GM18867 (cell line): ENCODE data around the gene TBC1D22A.

ENCODE experiments used
- ATAC-seq: cut with Tn5 transposase; IDR thresholded peaks from one replicate; pipeline ENCODE4 v1.9.1; 2021; ENCODE audit warnings: mild to moderate bottlenecking, moderate library complexity; ENCODE audit not compliant: unreplicated experiment

Gene TBC1D22A

DNA sequence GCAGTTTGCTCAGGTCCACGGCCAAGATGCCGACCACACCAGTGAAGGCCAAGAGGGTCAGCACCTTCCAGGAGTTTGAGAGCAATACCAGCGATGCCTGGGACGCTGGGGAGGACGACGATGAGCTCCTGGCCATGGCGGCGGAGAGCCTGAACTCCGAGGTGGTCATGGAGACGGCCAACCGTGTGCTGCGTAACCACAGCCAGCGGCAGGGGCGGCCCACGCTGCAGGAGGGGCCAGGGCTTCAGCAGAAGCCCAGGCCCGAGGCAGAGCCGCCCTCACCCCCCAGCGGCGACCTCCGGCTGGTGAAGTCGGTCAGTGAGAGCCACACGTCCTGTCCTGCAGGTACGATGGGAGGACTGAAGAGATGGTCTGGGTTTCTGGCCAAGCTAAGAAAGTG is 31.0 kb downstream of the TBC1D22A start:
- ATAC-seq, result no peak

DNA sequence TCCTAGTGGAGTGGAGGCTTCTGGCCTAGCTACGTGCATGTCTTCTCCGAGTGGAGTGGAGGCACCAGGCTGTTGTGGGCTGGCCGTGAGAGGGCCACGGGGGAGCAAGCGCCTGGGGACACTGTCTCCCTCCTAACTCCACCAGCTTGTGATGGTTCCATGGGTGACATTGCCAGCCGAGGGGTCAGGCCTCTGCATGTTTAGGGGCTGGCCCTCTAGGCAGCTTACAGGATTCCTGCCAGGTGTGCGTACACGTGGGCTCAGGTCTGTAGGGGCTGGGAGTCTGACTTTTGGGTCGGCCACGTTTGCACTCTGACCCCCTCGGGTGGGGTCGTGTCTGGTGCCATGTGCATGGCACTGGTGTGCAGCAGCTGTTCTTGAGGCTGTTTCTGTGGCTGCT is 31.6 kb downstream of the TBC1D22A start:
- ATAC-seq, result no peak

DNA sequence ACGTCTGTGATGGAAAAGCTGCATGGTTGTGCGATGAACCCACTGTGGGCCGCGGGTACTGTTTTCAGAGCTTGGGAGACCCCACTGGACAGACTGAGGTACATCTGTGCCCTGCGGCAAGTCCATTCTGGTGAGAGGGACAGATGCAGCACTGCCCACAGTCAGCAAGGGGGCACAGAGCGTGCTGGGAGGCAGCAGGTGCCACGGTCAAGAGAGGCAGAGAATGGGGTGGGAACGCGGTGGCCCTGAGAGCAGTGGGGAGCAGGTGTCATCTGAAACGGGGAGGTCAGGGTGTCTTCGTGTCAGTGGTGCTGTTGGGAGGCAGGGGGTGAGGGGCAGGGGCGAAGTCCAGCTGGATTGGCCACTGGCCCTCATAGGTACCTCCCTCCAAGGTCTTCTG is 32.0 kb downstream of the TBC1D22A start:
- no peak for ATAC-seq

DNA sequence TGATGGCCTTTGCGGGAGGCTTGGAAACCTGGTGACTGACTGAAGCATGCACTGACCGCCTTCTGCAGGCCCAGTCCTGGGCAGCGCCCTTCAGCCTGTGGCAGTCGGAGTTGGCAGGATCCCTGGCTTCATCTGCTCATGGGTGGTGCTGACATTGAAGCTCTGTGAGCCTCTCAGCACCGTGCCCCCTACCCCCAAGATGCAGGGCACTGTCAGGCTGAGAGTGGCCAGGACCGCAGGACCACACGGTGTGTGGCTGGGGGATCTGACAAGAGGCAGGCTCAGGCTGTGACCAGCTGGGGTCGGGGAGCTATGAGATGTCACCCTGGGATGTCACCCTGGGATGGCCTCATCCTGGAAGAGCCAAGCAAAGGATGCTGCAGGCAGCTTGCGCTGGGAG is 32.7 kb downstream of the TBC1D22A start:
- ATAC-seq, result no peak

DNA sequence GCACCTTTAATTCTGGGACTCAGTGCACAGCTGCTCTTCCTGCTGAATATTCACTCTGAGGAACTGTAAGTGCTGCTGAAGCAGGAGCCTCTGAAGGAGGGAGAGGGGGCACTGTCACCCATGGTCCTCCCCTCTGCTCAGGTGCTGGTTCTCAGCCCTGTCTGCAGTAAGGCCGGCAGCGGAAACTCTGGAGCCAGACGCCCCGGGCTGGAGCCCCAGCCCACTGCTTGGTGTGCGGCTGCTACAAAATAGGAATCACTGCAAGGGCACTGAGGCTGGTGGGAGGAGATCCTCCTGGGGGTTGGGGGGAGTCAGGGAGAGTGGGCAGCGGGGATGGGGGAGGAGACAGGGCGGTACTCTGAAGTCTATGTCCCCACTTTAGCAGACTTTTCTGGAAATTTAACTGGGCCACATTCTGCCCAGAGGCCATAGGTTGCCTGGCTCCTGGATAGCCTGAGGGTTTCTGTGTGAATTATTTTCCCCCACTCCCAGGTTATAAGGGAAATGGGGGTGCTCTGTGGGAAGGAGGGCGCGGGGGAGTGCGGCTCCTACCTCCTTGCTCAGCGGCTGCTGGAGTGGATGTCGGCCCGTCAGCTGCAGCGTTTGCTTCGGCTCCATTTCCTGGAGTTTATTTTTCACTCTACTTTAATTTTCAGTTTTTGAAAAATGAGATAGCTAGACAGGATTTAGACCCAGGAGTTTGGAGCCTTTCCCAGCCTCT is 33.6 kb downstream of the TBC1D22A start:
- no peak for ATAC-seq

DNA sequence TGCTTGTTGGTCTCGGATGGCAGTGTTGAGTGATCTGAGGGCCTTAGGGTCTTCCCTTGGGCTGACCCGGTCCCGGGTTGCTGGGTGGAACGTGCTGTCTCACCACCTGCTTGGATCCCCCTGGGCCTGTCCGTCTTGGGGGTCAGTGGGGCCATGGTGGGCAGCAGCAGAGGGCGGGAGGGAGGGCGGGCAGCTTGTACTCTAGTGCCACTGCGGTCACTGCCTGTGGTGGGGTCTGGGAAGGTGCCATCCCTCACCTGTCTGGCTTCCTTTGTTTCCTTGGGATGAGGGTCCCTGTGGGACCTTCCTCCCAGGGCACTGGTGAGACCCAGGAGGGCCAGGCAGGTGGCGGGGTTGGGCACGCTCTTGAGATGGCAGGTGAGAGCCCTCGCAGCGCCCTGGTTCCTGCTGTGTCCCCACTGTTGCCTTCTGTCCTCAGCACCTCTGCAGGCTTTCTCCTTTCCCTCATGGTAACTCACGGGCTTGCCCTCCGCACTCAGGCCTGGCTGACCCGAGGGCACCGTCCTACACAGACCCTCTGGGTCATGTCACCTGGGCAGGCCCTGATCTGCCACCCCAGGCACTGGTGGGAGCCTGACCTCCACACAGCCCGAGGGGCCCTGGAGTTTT is 34.2 kb downstream of the TBC1D22A start:
- ATAC-seq, result no peak

DNA sequence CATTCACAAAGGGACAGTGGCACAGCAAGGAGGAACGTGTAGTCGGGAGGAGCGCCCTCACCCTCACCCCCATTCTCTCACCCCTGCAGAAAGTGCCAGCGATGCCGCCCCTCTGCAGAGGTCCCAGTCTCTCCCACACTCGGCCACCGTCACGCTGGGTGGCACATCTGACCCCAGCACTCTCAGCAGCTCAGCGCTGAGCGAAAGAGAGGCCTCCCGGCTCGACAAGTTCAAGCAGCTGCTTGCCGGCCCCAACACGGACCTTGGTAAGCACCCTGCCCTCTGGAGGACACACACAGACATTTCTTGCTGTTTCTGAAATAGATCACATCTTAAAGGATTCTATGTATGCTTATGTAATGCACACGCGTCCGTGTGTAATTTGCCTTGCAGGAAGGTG is 34.9 kb downstream of the TBC1D22A start:
- ATAC-seq, result no peak

DNA sequence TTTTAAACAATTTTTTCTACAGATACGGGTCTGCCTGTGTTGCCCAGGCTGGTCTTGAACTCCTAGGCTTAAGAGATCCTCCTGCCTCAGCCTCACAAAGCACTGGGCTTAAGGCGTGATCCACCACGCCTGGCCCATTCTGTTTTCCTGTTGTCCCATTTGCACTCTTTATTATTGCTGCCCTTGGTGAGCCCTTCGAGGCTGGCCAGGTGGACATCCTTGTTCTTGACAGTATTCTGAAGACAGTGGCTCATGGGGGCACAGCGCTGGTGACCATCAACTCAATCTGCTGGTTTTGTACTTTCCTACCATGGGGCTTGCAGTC is 35.6 kb downstream of the TBC1D22A start:
- ATAC-seq, result no peak

DNA sequence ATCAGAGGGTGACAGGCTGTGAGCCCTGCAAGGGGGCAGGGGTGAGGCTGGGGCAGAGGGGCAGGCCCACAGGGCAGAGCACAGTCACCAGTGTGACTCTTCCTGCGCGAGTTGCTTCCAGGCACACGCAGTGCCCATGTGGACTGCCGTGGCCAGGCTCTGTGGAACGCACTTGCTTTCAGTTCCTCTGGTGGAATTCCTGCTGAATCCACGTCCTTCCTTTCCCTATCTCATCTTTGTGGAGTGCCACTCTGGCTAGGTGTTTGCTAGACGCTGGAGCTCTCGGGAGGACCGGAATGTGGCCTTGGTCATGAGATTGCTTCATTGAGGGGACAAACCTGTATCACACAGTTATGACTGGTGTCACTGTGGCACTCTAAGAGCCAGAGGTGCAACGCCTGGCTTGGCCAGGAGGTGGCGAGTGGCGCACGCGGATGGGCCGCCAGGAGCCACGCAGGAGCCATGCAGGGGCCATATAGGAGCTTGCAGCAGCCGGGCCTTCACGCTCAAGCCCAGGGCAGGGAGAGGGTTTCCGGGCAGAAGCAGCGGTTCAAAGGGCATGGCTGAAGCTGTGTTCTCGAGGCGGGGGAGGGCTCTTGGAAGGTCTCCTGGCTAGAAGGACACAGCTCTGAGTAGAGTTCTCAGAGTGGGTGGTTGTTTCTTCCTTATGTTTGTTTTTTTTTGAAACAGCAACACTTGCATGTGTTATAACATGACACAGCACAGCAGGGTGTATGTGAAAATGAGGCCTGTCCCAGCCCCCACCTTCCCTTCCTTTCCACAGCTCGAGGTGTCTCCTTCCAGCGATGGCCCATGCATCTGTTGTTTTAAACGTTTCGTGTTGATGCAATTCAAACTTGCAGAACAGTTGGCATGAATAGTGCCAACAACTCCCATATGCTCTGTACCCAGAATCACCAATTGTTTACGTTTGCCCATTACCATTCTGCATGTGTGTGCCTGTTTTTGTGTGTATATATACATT is 36.2 kb downstream of the TBC1D22A start:
- peak; percentile 63 for ATAC-seq

DNA sequence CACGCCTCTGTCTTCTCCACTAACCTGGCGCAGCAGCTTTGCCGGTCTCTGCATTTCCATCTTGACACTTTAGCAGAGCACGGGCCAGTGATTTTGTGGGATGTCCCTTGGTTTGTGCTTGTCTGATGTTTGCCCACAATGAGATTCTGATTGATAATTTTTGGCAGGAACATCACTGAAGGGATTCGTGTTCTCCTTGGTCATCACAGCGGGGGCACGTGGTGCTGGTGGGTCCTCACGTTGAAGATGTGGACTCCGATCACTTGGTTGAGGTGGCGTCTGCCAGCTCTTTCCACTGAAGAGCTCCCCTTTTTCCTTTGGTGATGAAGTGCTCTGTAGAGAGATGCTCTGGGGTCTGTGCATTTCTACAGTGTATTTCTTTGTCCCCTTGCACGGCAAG is 37.2 kb downstream of the TBC1D22A start:
- no peak for ATAC-seq

DNA sequence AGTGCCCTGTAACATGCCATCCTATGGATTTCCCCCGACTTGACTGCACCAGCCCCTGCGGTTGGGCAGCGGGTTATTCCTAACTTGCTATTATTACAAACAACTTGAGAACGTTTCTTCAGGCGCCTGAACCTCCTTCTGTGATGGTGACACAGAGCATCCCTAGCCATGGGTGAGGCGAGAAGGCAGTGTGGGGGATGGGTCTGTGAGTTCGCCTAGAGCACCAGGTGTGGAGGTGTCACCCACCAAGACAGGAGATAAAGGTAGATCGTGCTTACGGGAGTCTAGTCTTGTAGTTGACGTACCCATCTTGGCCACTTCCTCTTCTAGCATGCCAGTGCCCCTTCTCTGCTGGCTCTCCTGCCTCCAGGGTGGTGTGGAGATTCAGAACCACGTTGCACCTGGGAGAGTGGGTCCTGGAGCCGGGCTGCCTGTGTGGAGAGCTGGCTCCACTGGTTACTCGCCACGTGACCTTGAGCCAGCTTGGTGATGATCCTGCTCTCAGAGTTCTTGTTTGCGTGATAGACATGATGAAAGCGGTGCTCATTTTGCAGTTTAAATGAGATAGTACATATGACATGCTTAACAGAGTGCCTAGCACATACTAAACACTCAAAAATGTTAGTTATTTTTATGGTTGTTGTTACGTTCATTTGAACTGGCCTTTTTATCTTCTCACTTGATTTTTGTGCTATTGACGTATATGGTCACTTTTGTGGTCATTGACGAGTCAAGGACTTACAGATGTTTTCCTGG is 37.8 kb downstream of the TBC1D22A start:
- ATAC-seq, result no peak

DNA sequence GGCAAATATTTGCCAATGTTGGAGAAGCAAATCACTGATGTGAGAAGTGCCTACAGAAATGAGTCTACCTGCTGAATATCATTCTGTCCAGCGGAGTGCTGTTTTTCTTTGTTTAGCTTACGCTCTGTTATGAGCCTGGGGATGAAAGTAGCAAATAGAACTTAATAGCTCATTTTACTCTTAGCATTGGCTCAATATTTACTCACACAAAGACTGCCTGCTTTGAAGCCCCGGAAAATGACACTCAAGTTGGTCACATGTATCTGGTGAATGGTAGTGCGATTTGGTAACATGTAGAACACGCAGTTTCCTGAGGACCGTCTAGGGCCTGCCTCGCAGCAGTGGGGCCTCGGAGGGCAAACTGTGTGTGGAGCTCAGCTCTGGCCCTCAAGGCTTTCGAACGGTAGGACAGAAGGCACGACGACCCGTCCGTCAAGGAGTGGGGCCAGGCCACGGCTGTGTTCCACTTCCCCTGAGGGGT is 38.9 kb downstream of the TBC1D22A start:
- ATAC-seq, result no peak

DNA sequence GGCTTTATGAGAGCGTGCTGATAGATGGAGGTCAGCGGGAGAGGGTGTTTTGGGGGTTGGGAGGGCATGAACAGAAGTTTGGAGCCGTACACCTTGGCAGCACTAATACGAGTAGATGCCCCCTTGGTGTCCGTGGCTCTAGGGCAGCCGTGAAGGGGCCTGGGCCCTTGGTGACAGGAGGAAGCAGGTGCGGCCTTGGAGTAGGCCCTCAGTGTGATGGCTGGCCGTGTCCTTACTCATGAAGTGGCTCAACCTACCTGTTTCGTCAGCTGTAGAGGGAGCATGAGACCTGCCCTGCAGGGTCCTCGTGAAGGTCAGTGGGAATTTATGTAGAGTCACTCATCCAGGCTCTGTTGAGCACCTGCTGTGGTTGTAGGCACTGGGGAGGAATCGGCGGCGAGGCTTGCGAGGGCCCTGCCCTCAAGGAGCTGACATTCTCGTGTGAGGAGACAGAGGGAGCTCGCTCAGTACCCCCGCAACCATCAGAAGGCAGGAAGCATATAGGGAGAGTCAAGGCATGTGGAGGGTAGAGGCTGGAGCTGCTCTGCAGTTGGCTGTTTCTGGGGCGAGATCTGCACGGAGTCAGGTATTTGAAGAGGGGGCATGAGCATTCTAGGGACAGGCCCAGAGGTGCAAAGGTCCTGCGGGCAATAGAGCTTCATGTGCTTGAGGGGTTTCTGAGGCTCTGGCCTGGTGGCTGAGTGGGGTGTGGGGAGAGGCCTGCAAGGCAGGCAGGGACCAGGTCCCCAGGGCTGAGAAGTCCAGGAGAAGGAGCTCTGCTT is 39.6 kb downstream of the TBC1D22A start:
- no peak for ATAC-seq

DNA sequence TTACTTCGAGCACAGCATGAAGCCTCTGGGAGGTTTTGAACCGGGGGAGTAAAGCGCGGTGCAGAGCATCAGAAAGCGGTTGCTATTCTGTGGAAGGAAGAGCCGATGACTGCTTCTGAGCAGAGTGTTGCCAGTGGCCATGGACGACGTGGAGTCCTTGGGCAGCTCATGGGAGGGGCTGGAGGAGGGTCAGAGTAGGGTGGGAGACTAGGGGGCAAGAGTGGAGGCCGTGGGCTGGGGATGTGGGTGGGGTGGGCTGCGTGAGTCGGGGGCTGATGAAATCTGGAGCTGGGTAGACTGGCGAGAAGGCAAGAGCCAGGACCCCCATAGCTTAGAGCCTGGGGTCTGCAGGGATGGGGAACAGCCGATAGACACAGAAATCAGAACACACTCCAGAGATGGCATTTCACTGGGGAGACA is 40.2 kb downstream of the TBC1D22A start:
- ATAC-seq, result no peak

DNA sequence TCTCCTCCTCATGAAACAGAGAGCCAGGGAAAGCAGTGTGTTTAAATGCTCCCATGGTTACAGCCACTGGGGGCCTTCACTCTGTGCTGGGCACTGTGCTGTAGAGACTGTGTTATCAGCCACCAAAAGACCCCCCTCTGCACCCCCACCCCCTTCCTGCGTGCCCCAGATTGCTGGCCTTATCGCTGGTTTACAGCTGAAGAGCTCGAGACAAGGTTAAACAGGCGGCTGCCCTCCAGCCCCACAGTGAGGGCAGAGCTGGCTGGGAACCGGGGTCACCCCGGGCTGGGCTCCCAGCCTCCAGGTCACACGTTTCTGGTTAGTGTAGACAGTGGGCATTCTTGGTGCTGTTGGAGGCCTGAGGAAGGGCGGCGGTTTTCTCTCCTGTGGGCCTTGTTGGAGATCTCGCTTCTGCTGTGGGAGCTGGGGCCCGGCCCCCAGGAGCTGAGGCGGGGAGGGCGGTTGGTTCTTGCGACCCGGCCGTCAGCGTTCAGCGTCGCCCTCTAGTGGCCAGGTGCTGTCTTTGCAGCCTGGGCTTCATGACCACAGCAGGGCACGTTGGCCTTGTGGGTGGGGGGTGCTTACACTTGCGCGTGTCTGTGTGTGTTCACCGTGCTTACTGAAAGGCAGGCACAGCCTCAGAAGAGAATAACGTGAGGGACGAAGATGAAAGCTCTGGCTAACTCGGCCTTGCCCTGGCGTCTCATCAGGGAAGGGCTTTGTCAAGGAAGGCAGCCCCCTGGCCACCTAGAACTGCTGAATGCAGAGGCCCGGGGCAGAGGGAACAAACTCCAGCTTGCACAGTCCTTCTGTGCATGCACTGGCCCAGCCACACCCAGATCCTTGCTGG is 40.8 kb downstream of the TBC1D22A start:
- no peak for ATAC-seq

DNA sequence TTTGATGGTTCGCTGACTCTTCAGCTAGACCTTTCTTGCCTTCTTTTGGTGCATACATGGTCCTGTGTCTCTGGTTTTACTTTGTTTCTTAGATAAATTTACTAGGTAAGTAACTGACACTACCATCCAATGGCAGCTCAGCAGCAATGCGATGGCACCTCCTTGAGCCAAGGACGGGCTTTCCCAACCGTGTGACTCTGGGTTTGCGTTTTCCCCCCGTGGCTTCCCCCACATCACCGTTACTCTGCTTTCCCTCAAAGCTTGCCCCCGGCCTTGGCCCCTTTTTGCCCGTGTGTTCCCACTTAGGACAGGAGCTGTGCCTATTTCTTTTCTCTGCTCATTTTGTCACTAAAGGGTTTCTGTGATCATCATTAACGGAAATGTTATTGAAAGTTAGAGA is 41.5 kb downstream of the TBC1D22A start:
- no peak for ATAC-seq

DNA sequence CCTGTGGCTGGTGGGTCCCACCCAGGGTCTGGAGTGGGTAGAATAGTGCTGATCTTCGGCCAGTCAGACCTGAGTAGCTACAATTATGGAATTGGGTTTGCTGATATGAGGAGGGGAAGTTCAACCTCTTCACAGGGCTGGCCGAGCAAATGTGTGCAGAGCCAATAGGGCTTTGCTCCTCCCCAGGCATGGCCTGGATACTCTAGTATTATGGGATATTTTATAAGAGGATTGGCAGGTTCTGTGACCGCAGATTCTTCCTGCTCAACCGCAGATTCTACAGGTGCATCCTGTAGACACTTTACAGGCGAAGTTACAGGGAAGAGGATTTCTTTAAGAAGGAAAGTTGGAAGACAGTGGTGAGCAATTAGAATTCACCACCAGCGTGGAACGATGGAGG is 44.3 kb downstream of the TBC1D22A start:
- no peak for ATAC-seq

DNA sequence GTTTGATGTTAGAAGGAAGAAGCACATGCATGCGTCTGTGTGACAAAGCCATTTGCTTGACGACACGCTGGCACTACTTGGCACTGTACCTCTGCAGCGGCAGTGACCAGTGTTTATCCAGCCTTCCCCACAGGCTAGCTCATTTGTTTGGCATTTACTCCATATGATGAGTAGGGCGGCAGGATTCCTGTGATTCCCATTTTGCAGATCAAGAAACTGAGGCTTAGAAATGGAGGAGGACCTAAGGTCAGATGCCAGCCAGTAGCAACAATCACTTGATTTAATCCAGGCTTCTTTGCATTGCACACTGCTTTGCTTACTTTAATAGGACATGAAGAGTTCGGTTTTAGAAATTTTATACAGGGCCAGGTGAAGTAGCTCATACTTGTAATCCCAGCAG is 45.0 kb downstream of the TBC1D22A start:
- no peak for ATAC-seq

DNA sequence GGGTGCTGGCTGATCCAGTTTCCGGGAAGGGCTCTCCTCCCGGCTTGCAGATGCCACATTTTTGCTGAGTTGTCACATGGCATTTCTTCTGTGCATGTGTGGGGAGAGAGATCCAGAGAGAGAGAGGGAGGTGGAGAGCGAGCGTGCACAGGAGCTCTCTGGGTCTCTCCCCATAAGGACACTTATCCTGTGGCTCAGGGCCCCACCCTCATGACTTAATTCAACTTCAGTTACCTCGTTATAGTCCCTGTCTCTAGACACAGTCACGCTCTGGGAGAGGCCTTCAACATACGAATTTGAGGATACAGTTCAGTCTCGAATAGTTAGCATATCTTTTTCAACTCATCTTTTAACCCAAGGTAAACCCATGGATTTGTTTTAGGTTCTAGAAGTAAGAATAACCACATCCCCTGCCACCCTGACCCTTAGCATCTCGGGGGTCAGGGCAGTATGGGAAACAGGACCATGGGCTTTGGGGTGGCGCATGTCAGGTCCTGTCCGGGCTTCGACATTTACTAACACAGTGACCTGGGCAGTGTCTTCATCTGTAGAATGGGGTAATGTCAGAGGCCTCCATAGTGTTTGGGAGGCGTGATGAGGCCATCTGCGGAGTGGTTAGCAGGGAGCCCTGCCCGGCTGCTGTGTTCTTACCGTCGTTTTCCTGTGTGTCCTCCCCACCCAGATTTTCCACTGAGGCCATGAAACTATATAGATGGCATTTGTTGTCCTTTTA is 46.9 kb downstream of the TBC1D22A start:
- no peak for ATAC-seq
